Liver (tissue), 9 donors: ENCODE results near the gene LBX1. TPM values are rescaled to one million over a fixed set of nuclear protein-coding genes. Genes with fewer than 3 reads are reported as not detected.

Source experiments
- DNase-seq: peaks from one replicate; pipeline ENCODE4 v3.0.0-alpha.2; 2017; ENCODE audit warnings: low spot score
- H3K27ac ChIP-seq, 2 donors: one replicate each; pipeline ENCODE4 v1.7.0; 2013; ENCODE audit warnings: inconsistent platforms in 2 of 2, low read length in 2 of 2, control low read depth in 1 of 2, low read depth in 1 of 2, mild to moderate bottlenecking in 1 of 2
- H3K27me3 ChIP-seq, 4 donors: one replicate each; pipeline versions ENCODE4 v1.6.1 to v1.7.0; 2013; ENCODE audit warnings: low read length in 3 of 4, inconsistent platforms in 1 of 4, mild to moderate bottlenecking in 1 of 4, moderate library complexity in 1 of 4; ENCODE audit not compliant: control insufficient read depth in 4 of 4, insufficient read depth in 4 of 4
- H3K36me3 ChIP-seq, 4 donors: one replicate each; pipeline versions ENCODE4 v1.6.1 to v1.7.0; 2013; ENCODE audit warnings: low read length in 3 of 4, mild to moderate bottlenecking in 3 of 4, low read depth in 1 of 4, moderate library complexity in 1 of 4; ENCODE audit not compliant: control insufficient read depth in 4 of 4, insufficient read depth in 3 of 4
- H3K4me1 ChIP-seq, 4 donors: one replicate each; pipeline versions ENCODE4 v1.6.1 to v1.7.0; 2013; ENCODE audit warnings: low read length in 3 of 4, mild to moderate bottlenecking in 3 of 4, moderate library complexity in 1 of 4; ENCODE audit not compliant: control insufficient read depth in 4 of 4, insufficient read depth in 4 of 4
- H3K4me3 ChIP-seq, 3 donors: one replicate each; pipeline versions ENCODE4 v1.6.1 to v1.7.0; 2013; ENCODE audit warnings: low read length in 3 of 3, control low read depth in 1 of 3, low read depth in 1 of 3, mild to moderate bottlenecking in 1 of 3
- H3K9ac ChIP-seq, 2 donors: one replicate each; pipeline ENCODE4 v1.7.0; 2013; ENCODE audit warnings: low read length in 2 of 2, mild to moderate bottlenecking in 2 of 2, moderate library complexity in 2 of 2, control low read depth in 1 of 2, low read depth in 1 of 2
- H3K9me3 ChIP-seq, 4 donors: one replicate each; pipeline versions ENCODE4 v1.6.1 to v1.7.0; 2013; ENCODE audit warnings: low read length in 3 of 4; ENCODE audit not compliant: control insufficient read depth in 4 of 4
- GABPA ChIP-seq, 2 donors: IDR thresholded peaks in 1 of 2; conservative IDR thresholded peaks in 1 of 2; 2 replicates each; pipeline ENCODE4 v1.6.1; 2016; ENCODE audit warnings: antibody characterized with exemption in 2 of 2, mild to moderate bottlenecking in 1 of 2, moderate library complexity in 1 of 2
- HNF4A ChIP-seq, 2 donors: conservative IDR thresholded peaks; 2 replicates each; pipeline ENCODE4 v1.6.1; 2016; ENCODE audit warnings: antibody characterized with exemption in 2 of 2, mild to moderate bottlenecking in 2 of 2
- HNF4G ChIP-seq: IDR thresholded peaks from 2 replicates; pipeline ENCODE4 v1.6.1; 2016; ENCODE audit warnings: antibody characterized with exemption
- JUND ChIP-seq, 2 donors: IDR thresholded peaks; 2 replicates each; pipeline ENCODE4 v1.6.1; 2016; ENCODE audit warnings: antibody characterized with exemption in 2 of 2
- RAD21 ChIP-seq, 2 donors: IDR thresholded peaks; 2 replicates each; pipeline ENCODE4 v1.6.1; 2016; ENCODE audit warnings: antibody characterized with exemption in 2 of 2, mild to moderate bottlenecking in 2 of 2
- RXRA ChIP-seq, 2 donors: IDR thresholded peaks; 2 replicates each; pipeline ENCODE4 v1.6.1; 2017 to 2018; ENCODE audit warnings: antibody characterized with exemption in 2 of 2, mild to moderate bottlenecking in 1 of 2
- SP1 ChIP-seq: IDR thresholded peaks from 2 replicates; pipeline ENCODE4 v1.6.1; 2018; ENCODE audit warnings: antibody characterized with exemption, mild to moderate bottlenecking
- YY1 ChIP-seq: IDR thresholded peaks from 2 replicates; pipeline ENCODE4 v1.6.1; 2016; ENCODE audit warnings: antibody characterized with exemption, mild to moderate bottlenecking
- WGBS: extraction: QIAGEN DNeasy Blood & Tissue Kit; methylation state at CpG from one replicate; pipeline ENCODE4 v1.1.7; 2013; 5-methylcytosine and 5-hydroxymethylcytosine counted together
- polyA plus RNA-seq, 2 donors: library from polyadenylated mRNA; stranded (reverse) in 1 of 2; unstranded in 1 of 2; fragments of 200-250 nt in 1 of 2; fragments of >200 nt in 1 of 2; fragmentation: Nextera tagmentation in 1 of 2; extraction: Ambion mirVana in 1 of 2; gene quantifications; one replicate each; pipeline versions ENCODE4 v1.2.1 to v1.2.3, GENCODE V29; 2013 to 2015
- total RNA-seq, 2 donors: library from RNA; depleted of rRNA; stranded (reverse); fragments of >200 nt; gene quantifications; one replicate each; pipeline ENCODE4 v1.2.3, GENCODE V29; 2014
- TF ChIP-seq, protein P1 (sequence below): IDR thresholded peaks from 2 replicates; pipeline ENCODE4 v1.6.1; 2016; ENCODE audit warnings: antibody characterized with exemption
- TF ChIP-seq, protein P2 (sequence below): IDR thresholded peaks from 2 replicates; pipeline ENCODE4 v1.6.1; 2016; ENCODE audit warnings: antibody characterized with exemption
- TF ChIP-seq, protein P3 (sequence below): IDR thresholded peaks from 2 replicates; pipeline ENCODE4 v1.6.1; 2016; ENCODE audit warnings: antibody characterized with exemption
- TF ChIP-seq, protein P4 (sequence below): fragments of 150-350 bp; IDR thresholded peaks from 2 replicates; pipeline ENCODE4 v1.5.1; 2017; ENCODE audit warnings: improper control_type of control experiment, low read depth, low read length; ENCODE audit not compliant: missing input control
- TF ChIP-seq, protein P5 (sequence below): IDR thresholded peaks from 2 replicates; pipeline ENCODE4 v1.6.1; 2016; ENCODE audit warnings: antibody characterized with exemption, mild to moderate bottlenecking
- donor health status: healthy.
- donor health status: healthy.
- donor health status: healthy.
- donor health status: healthy.
- donor health status: healthy.

LBX1 gene
- total and polyA plus RNA-seq, 4 donors = not detected

DNA sequence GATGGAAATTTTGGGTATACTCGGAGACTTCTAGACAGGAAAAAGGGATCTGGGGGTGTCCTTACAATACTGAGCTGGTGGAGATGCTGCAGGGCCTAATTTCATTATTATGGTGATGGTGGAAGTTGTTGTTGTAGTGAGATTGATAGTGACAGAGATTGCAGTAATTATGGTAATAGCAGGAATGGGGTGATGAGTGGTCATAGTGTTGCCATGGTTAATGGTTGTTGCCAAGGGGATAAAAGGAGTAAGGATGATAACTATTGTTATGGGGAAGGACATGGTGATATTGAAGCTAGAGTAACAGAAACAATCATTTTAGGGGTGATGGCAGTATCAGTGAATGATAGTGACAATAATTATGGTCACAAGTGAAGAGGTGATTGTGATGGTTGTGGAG is 27.1 kb upstream of the LBX1 start (continued):
- TF ChIP-seq, protein P1, sequence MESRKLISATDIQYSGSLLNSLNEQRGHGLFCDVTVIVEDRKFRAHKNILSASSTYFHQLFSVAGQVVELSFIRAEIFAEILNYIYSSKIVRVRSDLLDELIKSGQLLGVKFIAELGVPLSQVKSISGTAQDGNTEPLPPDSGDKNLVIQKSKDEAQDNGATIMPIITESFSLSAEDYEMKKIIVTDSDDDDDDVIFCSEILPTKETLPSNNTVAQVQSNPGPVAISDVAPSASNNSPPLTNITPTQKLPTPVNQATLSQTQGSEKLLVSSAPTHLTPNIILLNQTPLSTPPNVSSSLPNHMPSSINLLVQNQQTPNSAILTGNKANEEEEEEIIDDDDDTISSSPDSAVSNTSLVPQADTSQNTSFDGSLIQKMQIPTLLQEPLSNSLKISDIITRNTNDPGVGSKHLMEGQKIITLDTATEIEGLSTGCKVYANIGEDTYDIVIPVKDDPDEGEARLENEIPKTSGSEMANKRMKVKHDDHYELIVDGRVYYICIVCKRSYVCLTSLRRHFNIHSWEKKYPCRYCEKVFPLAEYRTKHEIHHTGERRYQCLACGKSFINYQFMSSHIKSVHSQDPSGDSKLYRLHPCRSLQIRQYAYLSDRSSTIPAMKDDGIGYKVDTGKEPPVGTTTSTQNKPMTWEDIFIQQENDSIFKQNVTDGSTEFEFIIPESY = no peak
- TF ChIP-seq GABPA (IDR thresholded peaks at IDR 0.05 in 1 of 2, conservative IDR thresholded peaks at IDR 0.05 in 1 of 2) (no peak), YY1 (no peak), RXRA (IDR thresholded peaks at IDR 0.05) (no peak), HNF4G (no peak)
- TF ChIP-seq, protein P2, sequence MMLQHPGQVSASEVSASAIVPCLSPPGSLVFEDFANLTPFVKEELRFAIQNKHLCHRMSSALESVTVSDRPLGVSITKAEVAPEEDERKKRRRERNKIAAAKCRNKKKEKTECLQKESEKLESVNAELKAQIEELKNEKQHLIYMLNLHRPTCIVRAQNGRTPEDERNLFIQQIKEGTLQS = no peak

DNA sequence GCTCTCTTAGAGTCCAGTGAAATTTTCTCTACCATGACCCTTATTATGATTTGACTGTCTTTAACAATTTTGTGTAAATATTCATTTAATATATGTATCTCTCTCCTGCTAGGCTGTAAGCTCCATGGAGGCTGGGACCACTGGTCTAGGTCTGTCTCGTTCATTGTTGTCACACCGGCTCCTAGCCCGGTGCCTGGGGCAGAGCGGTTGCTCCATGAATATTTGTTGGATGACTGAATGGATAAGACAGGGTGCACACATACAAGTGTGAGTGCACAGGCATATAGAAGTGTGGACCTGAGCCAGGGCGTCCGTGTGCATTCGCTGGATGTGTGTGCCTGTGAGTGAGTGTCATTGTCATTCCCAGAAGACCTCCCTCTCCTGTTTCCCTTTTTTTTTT is 20.9 kb upstream of the LBX1 start:
- Histone ChIP-seq H3K4me3 (no peak overlapping the region), H3K9me3 (no peaks in the 10 kb centered on the region), H3K36me3 (no peaks in the 10 kb centered on the region), H3K4me1 (no peaks in the 10 kb centered on the region), H3K27ac (no peak overlapping the region), H3K9ac (no peak overlapping the region), H3K27me3 (peaks cover 0 to 18% (median 0%) of the 10 kb centered on the region in 4 donors)
- 79% methylated on average over 7 of the region's 7 CpGs for whole genome bisulfite sequencing
- TF ChIP-seq HNF4A (conservative IDR thresholded peaks at IDR 0.05) (no peak), GABPA (IDR thresholded peaks at IDR 0.05 in 1 of 2, conservative IDR thresholded peaks at IDR 0.05 in 1 of 2) (no peak), YY1 (no peak)
- TF ChIP-seq, protein P3, sequence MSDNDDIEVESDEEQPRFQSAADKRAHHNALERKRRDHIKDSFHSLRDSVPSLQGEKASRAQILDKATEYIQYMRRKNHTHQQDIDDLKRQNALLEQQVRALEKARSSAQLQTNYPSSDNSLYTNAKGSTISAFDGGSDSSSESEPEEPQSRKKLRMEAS = no peak
- TF ChIP-seq, protein P4, sequence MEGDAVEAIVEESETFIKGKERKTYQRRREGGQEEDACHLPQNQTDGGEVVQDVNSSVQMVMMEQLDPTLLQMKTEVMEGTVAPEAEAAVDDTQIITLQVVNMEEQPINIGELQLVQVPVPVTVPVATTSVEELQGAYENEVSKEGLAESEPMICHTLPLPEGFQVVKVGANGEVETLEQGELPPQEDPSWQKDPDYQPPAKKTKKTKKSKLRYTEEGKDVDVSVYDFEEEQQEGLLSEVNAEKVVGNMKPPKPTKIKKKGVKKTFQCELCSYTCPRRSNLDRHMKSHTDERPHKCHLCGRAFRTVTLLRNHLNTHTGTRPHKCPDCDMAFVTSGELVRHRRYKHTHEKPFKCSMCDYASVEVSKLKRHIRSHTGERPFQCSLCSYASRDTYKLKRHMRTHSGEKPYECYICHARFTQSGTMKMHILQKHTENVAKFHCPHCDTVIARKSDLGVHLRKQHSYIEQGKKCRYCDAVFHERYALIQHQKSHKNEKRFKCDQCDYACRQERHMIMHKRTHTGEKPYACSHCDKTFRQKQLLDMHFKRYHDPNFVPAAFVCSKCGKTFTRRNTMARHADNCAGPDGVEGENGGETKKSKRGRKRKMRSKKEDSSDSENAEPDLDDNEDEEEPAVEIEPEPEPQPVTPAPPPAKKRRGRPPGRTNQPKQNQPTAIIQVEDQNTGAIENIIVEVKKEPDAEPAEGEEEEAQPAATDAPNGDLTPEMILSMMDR = no peak
- TF ChIP-seq, protein P1 = no peak
- TF ChIP-seq, protein P2 = no peak
- DNase-seq = no peak

DNA sequence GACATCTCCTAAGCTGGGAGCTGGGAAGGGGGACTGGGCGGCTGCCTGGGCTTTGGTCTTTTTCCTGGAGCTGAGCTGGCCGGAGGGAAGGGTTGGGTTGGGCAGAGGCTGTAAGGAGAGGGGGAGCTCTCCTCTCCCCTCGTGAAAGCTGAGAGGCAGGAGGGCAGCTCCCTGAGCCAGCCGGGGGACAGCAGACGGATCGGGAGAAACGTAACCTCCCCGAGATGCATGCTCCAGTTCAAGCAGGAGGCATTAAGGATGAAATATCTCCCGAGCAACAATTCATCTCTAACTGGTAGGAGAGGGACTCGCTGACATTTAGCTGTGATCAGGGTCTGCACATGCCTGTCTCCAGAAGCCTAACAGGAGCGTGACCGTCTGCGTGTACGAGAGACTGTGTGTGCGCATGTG is 19.9 kb upstream of the LBX1 start:
- Histone ChIP-seq H3K27ac (no peak overlapping the region), H3K9ac (no peak overlapping the region), H3K4me1 (no peaks in the 10 kb centered on the region), H3K27me3 (peaks cover 0 to 20% (median 2%) of the 10 kb centered on the region in 4 donors), H3K36me3 (no peaks in the 10 kb centered on the region), H3K9me3 (no peaks in the 10 kb centered on the region), H3K4me3 (no peak overlapping the region)
- WGBS = 50% methylated on average over 15 of the region's 15 CpGs
- DNase-seq = no peak
- TF ChIP-seq, protein P1 = no peak
- TF ChIP-seq GABPA (IDR thresholded peaks at IDR 0.05 in 1 of 2, conservative IDR thresholded peaks at IDR 0.05 in 1 of 2) = no peak
- no peak for TF ChIP-seq RAD21 (IDR thresholded peaks at IDR 0.05)
- TF ChIP-seq, protein P4 = no peak
- TF ChIP-seq YY1 = no peak
- no peak for TF ChIP-seq SP1
- TF ChIP-seq, protein P5, sequence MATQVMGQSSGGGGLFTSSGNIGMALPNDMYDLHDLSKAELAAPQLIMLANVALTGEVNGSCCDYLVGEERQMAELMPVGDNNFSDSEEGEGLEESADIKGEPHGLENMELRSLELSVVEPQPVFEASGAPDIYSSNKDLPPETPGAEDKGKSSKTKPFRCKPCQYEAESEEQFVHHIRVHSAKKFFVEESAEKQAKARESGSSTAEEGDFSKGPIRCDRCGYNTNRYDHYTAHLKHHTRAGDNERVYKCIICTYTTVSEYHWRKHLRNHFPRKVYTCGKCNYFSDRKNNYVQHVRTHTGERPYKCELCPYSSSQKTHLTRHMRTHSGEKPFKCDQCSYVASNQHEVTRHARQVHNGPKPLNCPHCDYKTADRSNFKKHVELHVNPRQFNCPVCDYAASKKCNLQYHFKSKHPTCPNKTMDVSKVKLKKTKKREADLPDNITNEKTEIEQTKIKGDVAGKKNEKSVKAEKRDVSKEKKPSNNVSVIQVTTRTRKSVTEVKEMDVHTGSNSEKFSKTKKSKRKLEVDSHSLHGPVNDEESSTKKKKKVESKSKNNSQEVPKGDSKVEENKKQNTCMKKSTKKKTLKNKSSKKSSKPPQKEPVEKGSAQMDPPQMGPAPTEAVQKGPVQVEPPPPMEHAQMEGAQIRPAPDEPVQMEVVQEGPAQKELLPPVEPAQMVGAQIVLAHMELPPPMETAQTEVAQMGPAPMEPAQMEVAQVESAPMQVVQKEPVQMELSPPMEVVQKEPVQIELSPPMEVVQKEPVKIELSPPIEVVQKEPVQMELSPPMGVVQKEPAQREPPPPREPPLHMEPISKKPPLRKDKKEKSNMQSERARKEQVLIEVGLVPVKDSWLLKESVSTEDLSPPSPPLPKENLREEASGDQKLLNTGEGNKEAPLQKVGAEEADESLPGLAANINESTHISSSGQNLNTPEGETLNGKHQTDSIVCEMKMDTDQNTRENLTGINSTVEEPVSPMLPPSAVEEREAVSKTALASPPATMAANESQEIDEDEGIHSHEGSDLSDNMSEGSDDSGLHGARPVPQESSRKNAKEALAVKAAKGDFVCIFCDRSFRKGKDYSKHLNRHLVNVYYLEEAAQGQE = no peak
- TF ChIP-seq JUND (IDR thresholded peaks at IDR 0.05) = no peak
- no peak for TF ChIP-seq HNF4A (conservative IDR thresholded peaks at IDR 0.05)
